ENCODE results near the gene RAB2B.

DNA sequence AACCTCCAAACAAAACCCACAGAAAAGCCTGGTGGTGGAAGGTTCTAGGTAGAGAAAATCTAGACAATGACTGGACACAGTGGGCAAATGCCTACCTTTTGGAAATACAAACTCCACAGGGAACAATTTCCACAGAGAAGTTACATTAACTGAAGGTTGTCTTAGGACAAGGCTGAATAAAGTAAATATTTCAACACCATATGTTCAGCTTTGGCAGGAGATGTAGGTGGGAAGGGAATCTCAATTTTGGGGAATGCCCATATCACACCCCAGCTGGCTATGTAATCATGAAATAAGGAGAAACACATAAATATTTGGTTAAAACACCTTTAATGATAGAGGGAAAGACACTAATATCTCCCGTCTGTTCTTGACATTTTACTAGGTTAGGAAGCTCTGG, 44.0 kb upstream of the RAB2B start:
- TF ChIP-seq, protein P1, sequence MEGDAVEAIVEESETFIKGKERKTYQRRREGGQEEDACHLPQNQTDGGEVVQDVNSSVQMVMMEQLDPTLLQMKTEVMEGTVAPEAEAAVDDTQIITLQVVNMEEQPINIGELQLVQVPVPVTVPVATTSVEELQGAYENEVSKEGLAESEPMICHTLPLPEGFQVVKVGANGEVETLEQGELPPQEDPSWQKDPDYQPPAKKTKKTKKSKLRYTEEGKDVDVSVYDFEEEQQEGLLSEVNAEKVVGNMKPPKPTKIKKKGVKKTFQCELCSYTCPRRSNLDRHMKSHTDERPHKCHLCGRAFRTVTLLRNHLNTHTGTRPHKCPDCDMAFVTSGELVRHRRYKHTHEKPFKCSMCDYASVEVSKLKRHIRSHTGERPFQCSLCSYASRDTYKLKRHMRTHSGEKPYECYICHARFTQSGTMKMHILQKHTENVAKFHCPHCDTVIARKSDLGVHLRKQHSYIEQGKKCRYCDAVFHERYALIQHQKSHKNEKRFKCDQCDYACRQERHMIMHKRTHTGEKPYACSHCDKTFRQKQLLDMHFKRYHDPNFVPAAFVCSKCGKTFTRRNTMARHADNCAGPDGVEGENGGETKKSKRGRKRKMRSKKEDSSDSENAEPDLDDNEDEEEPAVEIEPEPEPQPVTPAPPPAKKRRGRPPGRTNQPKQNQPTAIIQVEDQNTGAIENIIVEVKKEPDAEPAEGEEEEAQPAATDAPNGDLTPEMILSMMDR (conservative IDR thresholded peaks at IDR 0.05; ENCODE audit: low read depth, low read length), result no peak
- no peak for TF ChIP-seq EZH2 (IDR thresholded peaks at IDR 0.05; ENCODE audit: low read length, unreplicated experiment)

Measured in PC-3 (cell line).